GM15510 (cell line): ENCODE measurements around the gene ITPKB.

Source experiments
- POLR2A ChIP-seq: IDR thresholded peaks from 3 replicates; pipeline ENCODE4 v1.6.1; 2011; ENCODE audit warnings: borderline replicate concordance; ENCODE audit not compliant: insufficient read length; ENCODE audit errors: extremely low read depth

ITPKB gene

GRCh38 chr1:226677027-226678020 lies 61.8 kb downstream of the ITPKB start:
- no peak for TF ChIP-seq POLR2A

DNA sequence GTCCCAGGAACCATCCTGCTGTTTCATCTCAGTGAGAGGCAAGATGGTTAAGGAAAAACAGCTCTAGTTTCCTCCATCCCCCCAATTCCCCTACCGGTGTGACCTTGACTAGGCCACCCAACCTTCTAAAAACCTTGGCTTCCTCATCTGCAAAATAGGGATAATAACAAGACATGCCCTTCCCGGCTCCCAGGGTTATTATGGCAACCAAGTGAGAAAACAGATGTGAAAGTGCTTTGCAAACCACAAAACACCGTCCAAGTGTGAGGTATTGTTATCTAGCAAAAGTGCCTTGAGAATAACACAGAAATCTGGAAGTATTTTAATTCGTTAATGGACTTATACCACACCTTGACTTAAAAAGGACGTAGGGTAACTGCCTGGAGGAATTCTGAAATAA lies 62.7 kb downstream of the ITPKB start:
- TF ChIP-seq POLR2A, result no peak

DNA sequence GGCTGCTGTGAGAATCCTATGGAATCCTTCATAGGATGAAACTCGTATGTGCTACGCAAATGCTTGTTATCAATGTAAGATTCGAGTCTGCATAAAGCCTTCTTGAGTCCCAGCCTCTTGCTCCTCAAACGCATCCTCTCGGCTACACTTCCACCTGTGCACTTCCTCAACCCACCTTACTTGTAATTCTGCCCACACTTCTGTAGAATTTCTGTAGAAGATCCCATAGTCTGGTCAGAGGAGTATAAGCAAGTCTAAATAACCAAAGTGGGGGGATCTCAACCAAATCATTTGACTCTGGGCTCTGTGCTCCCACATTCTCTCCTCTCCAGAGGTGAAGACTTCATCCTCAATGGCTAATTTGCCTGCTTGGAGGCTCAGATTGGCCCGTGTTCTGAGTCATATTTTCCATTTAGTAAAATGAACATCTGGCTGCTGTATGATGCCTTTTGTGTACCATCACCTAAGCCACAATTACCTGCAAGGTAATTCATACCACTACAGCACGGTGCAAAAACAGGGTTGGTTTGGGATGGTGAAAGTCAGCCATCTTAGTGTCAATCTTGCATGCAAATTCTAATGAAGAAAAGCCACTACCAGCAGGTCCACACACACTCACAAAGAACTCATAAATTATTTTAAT lies 63.2 kb downstream of the ITPKB start:
- no peak for TF ChIP-seq POLR2A

DNA sequence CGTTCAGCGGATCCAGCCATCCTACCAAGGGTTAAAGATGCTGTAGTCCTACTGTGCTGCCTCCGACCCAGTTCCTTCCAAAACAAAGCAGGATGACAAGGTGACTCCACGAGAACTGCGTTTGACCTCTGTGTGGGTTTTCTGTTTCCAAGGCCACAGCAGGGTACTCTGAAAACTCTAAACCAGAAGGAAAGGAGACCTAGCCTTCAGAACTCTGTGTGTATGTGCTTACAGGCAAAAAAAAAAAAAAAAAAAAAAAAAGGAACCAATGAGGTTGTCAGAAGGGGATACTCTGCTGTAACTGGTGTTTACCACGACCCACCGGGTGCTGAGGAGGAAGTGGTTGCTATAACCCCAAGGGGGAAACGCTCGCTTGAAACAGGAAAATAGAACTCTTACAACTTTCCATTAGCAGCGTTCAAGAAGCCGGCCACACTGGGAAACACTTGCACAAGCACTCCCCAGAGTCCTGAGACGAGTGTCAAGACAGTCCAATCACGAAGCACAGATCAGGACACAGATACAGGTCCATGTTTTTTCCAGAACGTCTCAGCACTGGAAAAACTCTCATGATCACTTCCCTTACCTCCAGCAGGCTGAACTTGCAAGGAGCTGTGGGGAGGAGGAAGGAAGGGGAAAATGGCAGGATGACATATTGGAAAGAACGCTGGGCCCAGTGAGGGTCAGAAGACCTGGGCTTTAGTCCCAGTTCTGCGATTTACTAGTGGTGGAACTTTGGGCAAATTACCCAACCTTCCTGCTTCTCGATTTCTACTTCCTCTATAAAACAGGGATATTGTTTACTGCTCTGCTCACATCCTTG lies 64.0 kb downstream of the ITPKB start:
- no peak for TF ChIP-seq POLR2A

DNA sequence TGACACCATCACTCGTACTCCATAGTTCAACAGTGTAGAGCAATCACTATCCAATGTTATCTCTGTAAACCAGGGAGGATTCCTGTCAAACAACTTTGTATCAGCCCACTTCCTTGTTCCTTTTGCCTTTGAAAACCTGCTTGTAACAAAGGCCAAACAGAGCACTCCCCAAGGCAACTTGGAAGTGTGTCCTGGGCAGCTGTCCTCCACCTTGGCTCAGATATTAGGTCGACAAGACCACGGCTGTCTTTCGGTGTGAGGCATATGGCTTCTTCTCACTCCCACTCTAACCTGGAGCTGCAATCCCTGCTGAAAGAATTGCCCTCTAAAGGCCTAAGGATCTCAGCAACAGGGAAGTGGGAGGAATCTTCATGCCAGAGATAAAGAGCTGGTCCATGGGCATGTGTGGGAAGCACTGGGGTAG lies 66.7 kb downstream of the ITPKB start:
- no peak for TF ChIP-seq POLR2A

GRCh38 chr1:226671277-226671676 lies 67.8 kb downstream of the ITPKB start:
- TF ChIP-seq POLR2A, result no peak

DNA sequence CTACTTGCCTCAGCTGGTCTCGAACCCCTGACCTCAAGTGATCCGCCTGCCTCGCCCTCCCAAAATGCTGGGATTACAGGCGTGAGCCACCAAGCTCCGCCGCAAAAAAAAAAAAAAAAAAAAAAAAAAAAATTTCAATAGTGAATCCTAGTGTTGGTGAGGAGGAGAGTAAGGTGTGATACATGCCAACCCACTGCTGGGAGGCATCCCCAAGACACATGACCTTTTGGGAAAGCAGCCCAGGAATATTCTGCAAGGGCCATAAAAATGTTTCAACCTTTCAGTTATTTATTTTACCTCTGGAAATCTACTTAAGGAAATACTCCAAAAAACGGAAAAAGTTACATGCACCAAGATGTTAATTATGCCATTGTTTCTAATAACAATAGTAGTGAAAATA lies 69.0 kb downstream of the ITPKB start:
- no peak for TF ChIP-seq POLR2A

DNA sequence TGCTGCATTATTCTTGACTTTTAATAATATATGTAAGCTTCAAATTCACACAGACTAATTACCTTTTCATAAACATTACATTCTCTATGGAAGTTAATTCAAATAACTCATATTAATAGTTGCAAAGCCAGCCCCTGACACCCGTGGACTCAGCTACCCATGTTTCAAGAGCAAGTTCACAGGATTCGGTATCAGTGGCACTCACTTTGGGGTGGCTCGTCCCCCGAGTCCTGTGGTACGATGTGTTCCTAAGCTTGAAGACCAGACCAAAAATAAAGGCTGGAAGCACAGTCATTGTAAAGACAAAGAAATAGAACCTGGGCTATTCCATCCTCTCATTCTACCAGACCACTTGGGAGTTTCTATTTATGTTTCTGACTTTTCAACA lies 70.9 kb downstream of the ITPKB start:
- TF ChIP-seq POLR2A, result no peak

GRCh38 chr1:226666692-226667091 lies 72.4 kb downstream of the ITPKB start:
- TF ChIP-seq POLR2A, result no peak

DNA sequence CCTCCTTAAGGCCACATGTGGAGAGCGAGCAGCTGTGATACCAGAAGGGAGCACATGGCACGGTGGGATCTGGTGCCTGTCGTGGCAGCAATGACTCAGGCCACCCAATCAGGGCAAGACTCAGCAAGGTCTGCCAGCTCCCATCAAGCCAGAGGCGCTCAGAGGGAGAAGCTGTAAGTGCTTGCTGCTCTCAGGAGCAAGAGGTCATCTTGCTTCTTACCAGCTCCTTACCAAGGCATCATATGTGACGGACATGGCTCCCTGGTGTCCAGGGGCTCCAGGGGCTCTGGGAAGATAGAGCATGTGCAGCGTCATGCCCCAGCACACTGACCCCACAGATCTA lies 72.9 kb downstream of the ITPKB start:
- no peak for TF ChIP-seq POLR2A

DNA sequence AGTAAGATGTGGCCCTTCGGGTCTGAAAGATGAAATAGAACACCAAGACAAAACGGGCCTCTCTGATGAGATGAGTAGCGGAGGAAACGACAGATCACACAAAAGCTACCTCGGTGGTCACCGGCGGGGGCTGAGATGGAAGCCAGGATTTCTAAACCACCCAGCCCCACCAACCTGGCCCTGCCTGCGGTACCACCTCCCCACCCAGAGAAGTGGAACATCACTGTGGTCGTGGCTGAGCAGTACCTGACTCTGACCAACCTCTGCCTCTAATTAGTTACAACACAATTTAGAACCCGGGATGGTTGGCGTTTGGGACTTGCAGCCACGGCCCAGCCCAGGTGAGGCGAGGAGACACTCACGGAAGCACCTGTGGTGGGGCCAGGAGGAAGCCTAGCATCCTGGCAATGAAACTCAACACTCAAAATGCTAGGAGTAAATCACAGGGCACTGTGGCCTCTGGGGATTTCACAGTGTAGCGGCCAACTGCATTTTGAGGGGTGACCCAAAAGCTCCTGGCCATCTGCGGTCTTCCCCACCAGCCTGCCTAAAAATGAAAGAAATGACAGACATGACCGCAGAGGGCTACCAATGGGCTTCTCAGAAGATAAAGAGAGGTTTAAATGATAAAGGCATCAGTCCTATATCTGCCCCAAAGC lies 73.4 kb downstream of the ITPKB start:
- TF ChIP-seq POLR2A, result no peak

DNA sequence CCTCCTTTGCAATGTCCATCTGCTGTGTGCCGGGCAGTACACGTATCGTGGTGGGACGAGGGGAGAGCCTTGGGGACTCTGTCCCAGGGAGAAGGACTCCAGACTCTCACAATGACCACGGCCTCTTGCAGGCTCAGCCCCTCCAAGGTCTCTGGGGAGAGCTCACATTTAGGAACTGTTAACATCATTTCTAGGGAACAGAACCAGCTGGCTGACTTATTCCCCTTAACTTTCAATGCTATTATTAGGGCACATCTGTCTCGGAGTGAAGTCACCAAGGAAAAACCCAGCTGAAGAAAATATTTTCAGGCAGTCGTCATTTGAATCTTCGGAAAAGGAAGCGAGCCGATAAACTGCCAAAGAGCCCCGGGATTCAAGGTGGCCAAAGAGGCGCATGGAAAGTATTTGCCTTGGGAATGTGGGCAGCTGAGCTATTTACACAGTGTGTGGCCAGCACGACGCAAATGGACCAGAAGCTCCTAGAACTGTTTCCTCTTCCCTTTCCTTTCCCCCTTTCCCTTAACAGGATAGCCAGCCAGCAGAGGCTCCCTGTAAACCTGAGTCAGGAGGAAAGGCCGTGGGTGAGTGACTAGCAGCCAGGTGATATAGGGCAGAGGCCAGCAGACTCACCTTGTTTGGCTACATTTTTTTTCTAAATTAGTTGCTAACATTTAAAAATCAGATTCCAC lies 74.5 kb downstream of the ITPKB start:
- no peak for TF ChIP-seq POLR2A

- no peak for TF ChIP-seq POLR2A
These were observed 75.8 kb downstream of the ITPKB start for GRCh38 chr1:226663327-226663704.

GRCh38 chr1:226662642-226663326 lies 76.3 kb downstream of the ITPKB start:
- TF ChIP-seq POLR2A, result peak; percentile 25

DNA sequence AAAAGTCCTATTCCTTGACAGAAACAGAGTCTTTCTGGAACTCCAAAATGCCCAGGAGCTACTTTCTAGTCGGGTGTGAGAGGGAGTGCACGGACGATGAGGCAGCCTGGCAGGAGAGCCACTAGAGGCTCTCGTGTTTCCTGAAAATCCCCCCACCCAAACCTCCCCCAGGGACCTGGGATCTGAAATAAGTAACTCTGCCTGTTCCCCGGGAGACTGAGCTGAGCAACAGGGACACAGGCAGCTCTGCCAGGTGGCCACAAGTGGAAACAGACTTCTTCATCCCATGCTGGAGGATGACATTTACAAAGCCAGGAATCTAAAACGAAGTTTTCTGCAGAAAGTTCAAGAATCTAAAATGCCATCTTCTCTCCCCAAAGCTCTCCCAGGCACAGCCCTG lies 77.1 kb downstream of the ITPKB start:
- TF ChIP-seq POLR2A, result no peak
